Loucy (cell line): ENCODE results near the gene FANCI.

Experiments used
- H2AFZ ChIP-seq: fragments of 200-600 bp; sonication (generic); 2 replicates; pipeline ENCODE4 v1.6.0; 2016; ENCODE audit warnings: antibody characterized with exemption, mild to moderate bottlenecking, low read length, moderate library complexity
- H3F3A ChIP-seq: fragments of 200-600 bp; 2 replicates; pipeline ENCODE4 v1.6.0; 2016; ENCODE audit warnings: antibody characterized with exemption, low read depth, mild to moderate bottlenecking
- H3K27me3 ChIP-seq: fragments of 200-600 bp; sonication (generic); 2 replicates; pipeline ENCODE4 v1.6.1; 2014; ENCODE audit warnings: low read length, mild to moderate bottlenecking; ENCODE audit not compliant: insufficient read depth, poor library complexity, severe bottlenecking
- H3K36me3 ChIP-seq: fragments of 200-600 bp; sonication (generic); 2 replicates; pipeline ENCODE4 v1.6.1; 2016; ENCODE audit warnings: low read length; ENCODE audit not compliant: insufficient read depth
- H3K4me1 ChIP-seq: fragments of 200-600 bp; sonication (generic); 2 replicates; pipeline ENCODE4 v1.5.1; 2014; ENCODE audit warnings: low read length, mild to moderate bottlenecking; ENCODE audit not compliant: insufficient read depth, poor library complexity, severe bottlenecking
- H3K4me2 ChIP-seq: fragments of 200-600 bp; sonication (generic); 2 replicates; pipeline ENCODE4 v1.6.0; 2014; ENCODE audit warnings: antibody characterized with exemption, low read length, low read depth, mild to moderate bottlenecking; ENCODE audit not compliant: poor library complexity, severe bottlenecking
- H3K4me3 ChIP-seq: fragments of 200-600 bp; sonication (generic); 2 replicates; pipeline ENCODE4 v1.5.1; 2014; ENCODE audit warnings: low read length, mild to moderate bottlenecking, mixed read lengths; ENCODE audit not compliant: poor library complexity, severe bottlenecking
- H3K79me2 ChIP-seq: fragments of 200-600 bp; sonication (generic); 2 replicates; pipeline ENCODE4 v1.6.1; 2014; ENCODE audit warnings: low read length; ENCODE audit not compliant: insufficient read depth
- H3K9ac ChIP-seq: fragments of 200-600 bp; sonication (generic); 2 replicates; pipeline ENCODE4 v1.6.0; 2014; ENCODE audit warnings: mild to moderate bottlenecking, low read depth, low read length, moderate library complexity; ENCODE audit not compliant: poor library complexity, severe bottlenecking
- H3K9me2 ChIP-seq: fragments of 200-600 bp; sonication (generic); replicated peaks from 2 replicates; pipeline ENCODE4 v1.6.1; 2016; ENCODE audit warnings: low read depth, low read length, mixed read lengths
- H3K9me3 ChIP-seq: fragments of 200-600 bp; sonication (generic); 2 replicates; pipeline ENCODE4 v1.6.1; 2014; ENCODE audit warnings: mild to moderate bottlenecking, antibody characterized with exemption, low read length, low read depth; ENCODE audit not compliant: insufficient read depth
- H4K20me1 ChIP-seq: fragments of 200-600 bp; sonication (generic); 2 replicates; pipeline ENCODE4 v1.6.0; 2014; ENCODE audit warnings: antibody characterized with exemption, low read length, mild to moderate bottlenecking; ENCODE audit not compliant: insufficient read depth, poor library complexity, severe bottlenecking
- CTCF ChIP-seq: fragments of 200-600 bp; sonication (generic); conservative IDR thresholded peaks from 2 replicates; pipeline ENCODE4 v1.5.1; 2014; ENCODE audit warnings: mild to moderate bottlenecking, antibody characterized with exemption, low read length
- EZH2phosphoT487 ChIP-seq: fragments of 200-600 bp; IDR thresholded peaks from 2 replicates; pipeline ENCODE4 v1.6.1; 2018; ENCODE audit warnings: antibody characterized with exemption, mild to moderate bottlenecking, moderate library complexity, borderline replicate concordance

Gene FANCI

GRCh38 chr15:89330881-89331595 lies 87.3 kb downstream of the FANCI start:
- Histone ChIP-seq H4K20me1 (peaks cover 69% of the 10 kb centered on the region), H3K36me3 (peaks cover 54% of the 10 kb centered on the region; the same call in 1 of the 2 replicates), H3F3A (peaks cover 12% of the 10 kb centered on the region; the same call in 1 of the 2 replicates), H3K9me3 (no peaks in the 10 kb centered on the region), H3K79me2 (peaks cover 82% of the 10 kb centered on the region), H3K27me3 (no peaks in the 10 kb centered on the region), H3K4me2 (peak overlapping the region; percentile 96), H3K9ac (peak overlapping the region; percentile 66), H3K9me2 (no peaks in the 10 kb centered on the region), H3K4me3 (peak overlapping the region; percentile 98), H2AFZ (no peak overlapping the region), H3K4me1 (peaks cover 52% of the 10 kb centered on the region)
- TF ChIP-seq EZH2phosphoT487 (no peak), CTCF (no peak)

- Histone ChIP-seq H3K9ac (peak overlapping the region; percentile 91), H3K4me2 (peak overlapping the region; percentile 96), H4K20me1 (peaks cover 64% of the 10 kb centered on the region), H3K36me3 (peaks cover 40% of the 10 kb centered on the region; the same call in 1 of the 2 replicates), H3K9me3 (no peaks in the 10 kb centered on the region), H3K79me2 (peaks cover 68% of the 10 kb centered on the region), H3F3A (peaks cover 12% of the 10 kb centered on the region; the same call in 1 of the 2 replicates), H3K27me3 (no peaks in the 10 kb centered on the region), H3K4me1 (peaks cover 61% of the 10 kb centered on the region), H3K4me3 (peak overlapping the region; percentile 98), H3K9me2 (no peaks in the 10 kb centered on the region), H2AFZ (no peak overlapping the region)
- TF ChIP-seq EZH2phosphoT487 (no peak), CTCF (peak; percentile 58)
Measured at GRCh38 chr15:89332446-89332845, 88.7 kb downstream of the FANCI start.

GRCh38 chr15:89333011-89333860 lies 89.5 kb downstream of the FANCI start:
- Histone ChIP-seq H3K9ac (peak overlapping the region; percentile 91), H3F3A (peaks cover 12% of the 10 kb centered on the region; the same call in 1 of the 2 replicates), H3K27me3 (no peaks in the 10 kb centered on the region), H3K9me2 (no peaks in the 10 kb centered on the region), H3K4me2 (peak overlapping the region; percentile 96), H3K36me3 (peaks cover 33% of the 10 kb centered on the region; the same call in 1 of the 2 replicates), H4K20me1 (peaks cover 56% of the 10 kb centered on the region), H2AFZ (no peak overlapping the region), H3K9me3 (no peaks in the 10 kb centered on the region), H3K4me3 (peak overlapping the region; percentile 98), H3K4me1 (peaks cover 58% of the 10 kb centered on the region), H3K79me2 (peaks cover 61% of the 10 kb centered on the region)
- TF ChIP-seq EZH2phosphoT487 (no peak), CTCF (no peak)
